Keratinocyte (primary cell): Measurements from ENCODE around the gene REEP6. TPM values are rescaled to one million over a fixed set of nuclear protein-coding genes. Genes with fewer than 3 reads are reported as not detected.

Experiments used
- DNase-seq: peaks from one replicate; pipeline ENCODE4 v3.0.0-alpha.2; 2011; ENCODE audit warnings: low read depth, missing footprints, low spot score
- FAIRE-seq: peaks from 2 replicates; lab custom pipeline; 2011; peaks lifted over from hg19 to GRCh38; lab: Jason Lieb, UNC
- H2AFZ ChIP-seq: 2 replicates; pipeline ENCODE4 v1.6.0; 2012; ENCODE audit warnings: low read length, control low read depth, inconsistent platforms; ENCODE audit not compliant: control insufficient read depth
- H3K27ac ChIP-seq: 2 replicates; pipeline ENCODE4 v1.5.1; 2011; ENCODE audit warnings: low read length; ENCODE audit not compliant: control insufficient read depth, insufficient read depth
- H3K27me3 ChIP-seq: 3 replicates; pipeline ENCODE4 v1.6.0; 2011; ENCODE audit warnings: low read length; ENCODE audit not compliant: control insufficient read depth, insufficient read depth; ENCODE audit errors: extremely low read depth
- H3K36me3 ChIP-seq, 2 experiments: 2 replicates in 1 of 2; 3 replicates in 1 of 2; pipeline ENCODE4 v1.5.1; 2011; ENCODE audit warnings: low read length in 2 of 2, mild to moderate bottlenecking in 1 of 2; ENCODE audit not compliant: control insufficient read depth in 2 of 2, insufficient read depth in 2 of 2; ENCODE audit errors: extremely low read depth in 1 of 2
- H3K4me1 ChIP-seq: 3 replicates; pipeline ENCODE4 v1.5.1; 2011; ENCODE audit warnings: low read length; ENCODE audit not compliant: control insufficient read depth, insufficient read depth; ENCODE audit errors: extremely low read depth
- H3K4me2 ChIP-seq: 3 replicates; pipeline ENCODE4 v1.6.0; 2011; ENCODE audit warnings: low read depth, low read length; ENCODE audit not compliant: control insufficient read depth, insufficient read depth; ENCODE audit errors: extremely low read depth
- H3K4me3 ChIP-seq, 3 experiments: fragments of 200-600 bp in 1 of 3; sonication (generic) in 1 of 3; 2 replicates in 2 of 3; 3 replicates in 1 of 3; pipeline ENCODE4 v1.5.1; 2011 to 2016; ENCODE audit warnings: low read length in 3 of 3, mild to moderate bottlenecking in 3 of 3, control low read depth in 2 of 3, inconsistent platforms in 1 of 3, low read depth in 1 of 3, mixed read lengths in 1 of 3, mixed run types in 1 of 3, moderate library complexity in 1 of 3; ENCODE audit not compliant: control insufficient read depth in 2 of 3, insufficient read depth in 2 of 3; ENCODE audit errors: extremely low read depth in 1 of 3
- H3K79me2 ChIP-seq: 2 replicates; pipeline ENCODE4 v1.6.0; 2012; ENCODE audit warnings: low read length; ENCODE audit not compliant: control insufficient read depth, insufficient read depth
- H3K9ac ChIP-seq: 3 replicates; pipeline ENCODE4 v1.6.0; 2011; ENCODE audit warnings: low read length; ENCODE audit not compliant: control insufficient read depth, insufficient read depth; ENCODE audit errors: extremely low read depth
- H3K9me1 ChIP-seq: 3 replicates; pipeline ENCODE4 v1.6.0; 2011; ENCODE audit warnings: low read length; ENCODE audit not compliant: control insufficient read depth, insufficient read depth; ENCODE audit errors: extremely low read depth
- H3K9me3 ChIP-seq: 2 replicates; pipeline ENCODE4 v1.5.1; 2012; ENCODE audit warnings: low read depth, low read length; ENCODE audit not compliant: control insufficient read depth
- H4K20me1 ChIP-seq: 3 replicates; pipeline ENCODE4 v1.6.0; 2011; ENCODE audit warnings: low read length; ENCODE audit not compliant: control insufficient read depth, insufficient read depth; ENCODE audit errors: extremely low read depth
- EZH2 ChIP-seq: IDR thresholded peaks from one replicate; pipeline ENCODE4 v1.6.1; 2012; ENCODE audit warnings: inconsistent platforms, mild to moderate bottlenecking, low read length, moderate library complexity
- dilution Hi-C: fragments of 300-500 bp; cut with MboI; formaldehyde crosslinking; loops from one replicate; pipeline ENCODE4 v1.7.0; 2020; ENCODE audit warnings: low sequenced_read_pairs; ENCODE audit not compliant: extremely low pct_ligation_motif_present
- polyA plus RNA-seq, 5 experiments: library from polyadenylated mRNA; depleted of rRNA in 3 of 5; stranded (reverse) in 3 of 5; stranded (forward) in 1 of 5; unstranded in 1 of 5; fragments of >200 nt; gene quantifications; 1 replicate in 1 of 5; 2 replicates in 3 of 5; 3 replicates in 1 of 5; pipeline versions ENCODE4 v1.2.1 to v1.2.3, GENCODE V29; 2011 to 2012; ENCODE audit warnings: missing spikeins in 2 of 5, low read depth in 1 of 5, low replicate concordance in 1 of 5
- TF ChIP-seq, protein P1 (sequence below), 3 experiments: IDR thresholded peaks in 1 of 3; conservative IDR thresholded peaks in 1 of 3; optimal IDR thresholded peaks in 1 of 3; 2 replicates in 2 of 3; 3 replicates in 1 of 3; pipeline versions ENCODE3 to v1.5.1; 2011; ENCODE audit warnings: low read length in 3 of 3, mild to moderate bottlenecking in 3 of 3, moderate library complexity in 2 of 3, control low read depth in 1 of 3, inconsistent platforms in 1 of 3; ENCODE audit not compliant: insufficient read depth in 2 of 3; ENCODE audit errors: extremely low read depth in 1 of 3

REEP6 gene
- polyA plus RNA-seq, 1 donor (not counting 4 experiments of a cell fraction or from before 2014, with no cell fraction given): 1.2 TPM

- H3K9me1 ChIP-seq: peaks cover 4% of the 10 kb centered on the region
- H3K4me1 ChIP-seq: peaks cover 13% of the 10 kb centered on the region
- DNase-seq (no peak), FAIRE-seq (no peak)
- TF ChIP-seq, protein P1, sequence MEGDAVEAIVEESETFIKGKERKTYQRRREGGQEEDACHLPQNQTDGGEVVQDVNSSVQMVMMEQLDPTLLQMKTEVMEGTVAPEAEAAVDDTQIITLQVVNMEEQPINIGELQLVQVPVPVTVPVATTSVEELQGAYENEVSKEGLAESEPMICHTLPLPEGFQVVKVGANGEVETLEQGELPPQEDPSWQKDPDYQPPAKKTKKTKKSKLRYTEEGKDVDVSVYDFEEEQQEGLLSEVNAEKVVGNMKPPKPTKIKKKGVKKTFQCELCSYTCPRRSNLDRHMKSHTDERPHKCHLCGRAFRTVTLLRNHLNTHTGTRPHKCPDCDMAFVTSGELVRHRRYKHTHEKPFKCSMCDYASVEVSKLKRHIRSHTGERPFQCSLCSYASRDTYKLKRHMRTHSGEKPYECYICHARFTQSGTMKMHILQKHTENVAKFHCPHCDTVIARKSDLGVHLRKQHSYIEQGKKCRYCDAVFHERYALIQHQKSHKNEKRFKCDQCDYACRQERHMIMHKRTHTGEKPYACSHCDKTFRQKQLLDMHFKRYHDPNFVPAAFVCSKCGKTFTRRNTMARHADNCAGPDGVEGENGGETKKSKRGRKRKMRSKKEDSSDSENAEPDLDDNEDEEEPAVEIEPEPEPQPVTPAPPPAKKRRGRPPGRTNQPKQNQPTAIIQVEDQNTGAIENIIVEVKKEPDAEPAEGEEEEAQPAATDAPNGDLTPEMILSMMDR (optimal IDR thresholded peaks at IDR 0.05 in 1 of 3, IDR thresholded peaks at IDR 0.05 in 1 of 3, conservative IDR thresholded peaks at IDR 0.05 in 1 of 3; ENCODE audit: extremely low read depth in 1 of 3, insufficient read depth in 2 of 3, low read length in 3 of 3): no peak
- TF ChIP-seq EZH2: no peak
- H4K20me1 ChIP-seq: no peaks in the 10 kb centered on the region
- peaks cover 0 to 6% of the 10 kb centered on the region in 2 experiments for H3K36me3 ChIP-seq
- dilution Hi-C loops: no loop called here
- no peak overlapping the region for H2AFZ ChIP-seq
- peaks cover 18% of the 10 kb centered on the region for H3K79me2 ChIP-seq
- H3K4me2 ChIP-seq: no peak overlapping the region
- H3K9me3 ChIP-seq: no peaks in the 10 kb centered on the region
- H3K27me3 ChIP-seq: no peaks in the 10 kb centered on the region
- no peak overlapping the region for H3K4me3 ChIP-seq
- H3K9ac ChIP-seq: no peak overlapping the region
- no peak overlapping the region for H3K27ac ChIP-seq
Measured at GRCh38 chr19:1481224-1481892, 9.6 kb upstream of the REEP6 start.

GRCh38 chr19:1481893-1482360, 9.1 kb upstream of the REEP6 start:
- no peak for FAIRE-seq
- H3K4me2 ChIP-seq: no peak overlapping the region
- no peak overlapping the region for H2AFZ ChIP-seq
- H3K36me3 ChIP-seq: peaks cover 0 to 4% of the 10 kb centered on the region in 2 experiments
- no peaks in the 10 kb centered on the region for H3K9me3 ChIP-seq
- peaks cover 16% of the 10 kb centered on the region for H3K79me2 ChIP-seq
- H3K4me1 ChIP-seq: peaks cover 13% of the 10 kb centered on the region
- H3K4me3 ChIP-seq: no peak overlapping the region
- no peaks in the 10 kb centered on the region for H4K20me1 ChIP-seq
- TF ChIP-seq, protein P1 (optimal IDR thresholded peaks at IDR 0.05 in 1 of 3, IDR thresholded peaks at IDR 0.05 in 1 of 3, conservative IDR thresholded peaks at IDR 0.05 in 1 of 3; ENCODE audit: extremely low read depth in 1 of 3, insufficient read depth in 2 of 3, low read length in 3 of 3): no peak
- no peak for TF ChIP-seq EZH2
- no peak overlapping the region for H3K9ac ChIP-seq
- H3K27me3 ChIP-seq: no peaks in the 10 kb centered on the region
- H3K27ac ChIP-seq: no peak overlapping the region
- peaks cover 4% of the 10 kb centered on the region for H3K9me1 ChIP-seq
- dilution Hi-C loops: no loop called here
- no peak for DNase-seq
